Endothelial cell of umbilical vein (primary cell): ENCODE data around the gene CHCHD4. TPM values are rescaled to one million over a fixed set of nuclear protein-coding genes. Genes with fewer than 3 reads are reported as not detected.

ENCODE experiments used
- BruUV-seq: library from RNA; stranded (reverse); fragments of 400-500 nt; replicated peaks from 2 replicates; lab custom pipeline; 2021; lab: Mats Ljungman, UMichigan
- CTCF ChIA-PET: fragments of 300-600, 350-600 bp; sonication (Branson Sonifier 250); formaldehyde crosslinking; loops from one replicate; lab custom pipeline; 2021; ENCODE audit warnings: antibody characterized with exemption, inconsistent platforms; lab: Charles Lee
- POLR2A ChIA-PET: fragments of 300-600, 350-600 bp; sonication (Branson Sonifier 250); formaldehyde crosslinking; loops from one replicate; lab custom pipeline; 2021; ENCODE audit warnings: antibody characterized with exemption, inconsistent platforms; lab: Charles Lee
- DNase-seq: peaks from one replicate; pipeline ENCODE4 v3.0.0-alpha.2; 2011; ENCODE audit warnings: low read depth, low spot score
- FAIRE-seq: peaks from 2 replicates; lab custom pipeline; 2011; peaks lifted over from hg19 to GRCh38; lab: Jason Lieb, UNC
- H2AFZ ChIP-seq: 2 replicates; pipeline ENCODE4 v1.6.0; 2012; ENCODE audit warnings: low read depth, low read length, control low read depth, inconsistent platforms
- H3K27ac ChIP-seq: 2 replicates; pipeline ENCODE4 v1.5.1; 2011; ENCODE audit warnings: low read depth, mild to moderate bottlenecking, control low read depth, low read length, moderate library complexity; ENCODE audit not compliant: insufficient read depth
- H3K27me3 ChIP-seq, 2 experiments: 2 replicates each; pipeline versions ENCODE4 v1.6.0 to v1.6.1; 2011; ENCODE audit warnings: low read length in 2 of 2, mixed read lengths in 1 of 2; ENCODE audit not compliant: control insufficient read depth in 2 of 2, insufficient read depth in 2 of 2
- H3K36me3 ChIP-seq, 2 experiments: 2 replicates in 1 of 2; 3 replicates in 1 of 2; pipeline ENCODE4 v1.5.1; 2011; ENCODE audit warnings: low read length in 2 of 2, mild to moderate bottlenecking in 1 of 2, moderate library complexity in 1 of 2; ENCODE audit not compliant: control insufficient read depth in 2 of 2, insufficient read depth in 2 of 2; ENCODE audit errors: extremely low read depth in 1 of 2
- H3K4me1 ChIP-seq: 3 replicates; pipeline ENCODE4 v1.5.1; 2011; ENCODE audit warnings: mild to moderate bottlenecking, low read length; ENCODE audit not compliant: control insufficient read depth, insufficient read depth; ENCODE audit errors: extremely low read depth
- H3K4me2 ChIP-seq: 2 replicates; pipeline ENCODE4 v1.6.1; 2011; ENCODE audit warnings: low read length, control low read depth, mixed read lengths; ENCODE audit not compliant: insufficient read depth
- H3K4me3 ChIP-seq, 3 experiments: fragments of 200-600 bp in 1 of 3; sonication (generic), shearing (Covaris generic) in 1 of 3; replicated peaks in 1 of 3; 2 replicates each; pipeline ENCODE4 v1.5.1; 2011 to 2016; ENCODE audit warnings: control low read depth in 3 of 3, low read length in 3 of 3, mild to moderate bottlenecking in 2 of 3, inconsistent platforms in 1 of 3, low read depth in 1 of 3, moderate library complexity in 1 of 3; ENCODE audit not compliant: insufficient read depth in 1 of 3
- H3K79me2 ChIP-seq: 2 replicates; pipeline ENCODE4 v1.6.0; 2012; ENCODE audit warnings: low read length, inconsistent platforms; ENCODE audit not compliant: control insufficient read depth, insufficient read depth
- H3K9ac ChIP-seq: replicated peaks from 2 replicates; pipeline ENCODE3; 2011; ENCODE audit warnings: low read length, control low read depth; ENCODE audit not compliant: insufficient read depth; ENCODE audit errors: extremely low read depth
- H3K9me1 ChIP-seq: replicated peaks from 3 replicates; pipeline ENCODE4 v1.6.0; 2011; ENCODE audit warnings: mild to moderate bottlenecking, low read length; ENCODE audit not compliant: control insufficient read depth, insufficient read depth; ENCODE audit errors: extremely low read depth
- H3K9me3 ChIP-seq: replicated peaks from 2 replicates; pipeline ENCODE4 v1.5.1; 2012; ENCODE audit warnings: low read length, inconsistent platforms; ENCODE audit not compliant: control insufficient read depth, insufficient read depth
- H4K20me1 ChIP-seq: replicated peaks from 2 replicates; pipeline ENCODE3; 2011; ENCODE audit warnings: mild to moderate bottlenecking, low read length; ENCODE audit not compliant: control insufficient read depth, insufficient read depth; ENCODE audit errors: extremely low read depth
- FOS ChIP-seq: IDR thresholded peaks from 2 replicates; pipeline ENCODE4 v1.6.1; 2011; ENCODE audit warnings: mild to moderate bottlenecking, low read length, moderate library complexity, borderline replicate concordance; ENCODE audit not compliant: insufficient read depth
- JUN ChIP-seq: IDR thresholded peaks from 2 replicates; pipeline ENCODE4 v1.6.1; 2011; ENCODE audit warnings: borderline replicate concordance, low read depth; ENCODE audit not compliant: insufficient read length, insufficient read depth
- POLR2AphosphoS5 ChIP-seq: IDR thresholded peaks from 2 replicates; pipeline ENCODE4 v1.6.1; 2012; ENCODE audit warnings: low read depth, mild to moderate bottlenecking, control low read depth, low read length, moderate library complexity; ENCODE audit not compliant: insufficient read depth
- dilution Hi-C: fragments of 300-500 bp; cut with MboI; formaldehyde crosslinking; loops from one replicate; pipeline ENCODE4 v1.15.0; 2019; ENCODE audit warnings: low sequenced_read_pairs; ENCODE audit not compliant: extremely low pct_ligation_motif_present
- intact Hi-C: fragments of 100-400 bp; cut with micrococcal nuclease; formaldehyde crosslinking; loops from one replicate; pipeline ENCODE4 v1.10.0; 2022
- polyA plus RNA-seq, 4 experiments: library from polyadenylated mRNA; depleted of rRNA in 3 of 4; stranded (reverse) in 3 of 4; unstranded in 1 of 4; fragments of >200 nt; gene quantifications; 2 replicates each; pipeline versions ENCODE4 v1.2.1 to v1.2.3, GENCODE V29; 2011 to 2012; ENCODE audit warnings: missing spikeins in 1 of 4
- total RNA-seq: library from RNA; stranded (reverse); gene quantifications from 2 replicates; pipeline ENCODE4 v1.2.3, GENCODE V29; 2021
- TF ChIP-seq, protein P1 (sequence below), 2 donors: IDR thresholded peaks; 1 replicate in 1 of 2; 2 replicates in 1 of 2; pipeline ENCODE4 v1.5.1; 2011; ENCODE audit warnings: low read length in 2 of 2, mild to moderate bottlenecking in 2 of 2, moderate library complexity in 2 of 2, control low read depth in 1 of 2, inconsistent platforms in 1 of 2, low read depth in 1 of 2; ENCODE audit not compliant: insufficient read depth in 1 of 2; ENCODE audit errors: extremely low read depth in 1 of 2

CHCHD4 gene
- total and polyA plus RNA-seq, 2 donors (not counting 3 experiments of a cell fraction or from before 2014, with no cell fraction given): 8.5 to 13.6 TPM

DNA sequence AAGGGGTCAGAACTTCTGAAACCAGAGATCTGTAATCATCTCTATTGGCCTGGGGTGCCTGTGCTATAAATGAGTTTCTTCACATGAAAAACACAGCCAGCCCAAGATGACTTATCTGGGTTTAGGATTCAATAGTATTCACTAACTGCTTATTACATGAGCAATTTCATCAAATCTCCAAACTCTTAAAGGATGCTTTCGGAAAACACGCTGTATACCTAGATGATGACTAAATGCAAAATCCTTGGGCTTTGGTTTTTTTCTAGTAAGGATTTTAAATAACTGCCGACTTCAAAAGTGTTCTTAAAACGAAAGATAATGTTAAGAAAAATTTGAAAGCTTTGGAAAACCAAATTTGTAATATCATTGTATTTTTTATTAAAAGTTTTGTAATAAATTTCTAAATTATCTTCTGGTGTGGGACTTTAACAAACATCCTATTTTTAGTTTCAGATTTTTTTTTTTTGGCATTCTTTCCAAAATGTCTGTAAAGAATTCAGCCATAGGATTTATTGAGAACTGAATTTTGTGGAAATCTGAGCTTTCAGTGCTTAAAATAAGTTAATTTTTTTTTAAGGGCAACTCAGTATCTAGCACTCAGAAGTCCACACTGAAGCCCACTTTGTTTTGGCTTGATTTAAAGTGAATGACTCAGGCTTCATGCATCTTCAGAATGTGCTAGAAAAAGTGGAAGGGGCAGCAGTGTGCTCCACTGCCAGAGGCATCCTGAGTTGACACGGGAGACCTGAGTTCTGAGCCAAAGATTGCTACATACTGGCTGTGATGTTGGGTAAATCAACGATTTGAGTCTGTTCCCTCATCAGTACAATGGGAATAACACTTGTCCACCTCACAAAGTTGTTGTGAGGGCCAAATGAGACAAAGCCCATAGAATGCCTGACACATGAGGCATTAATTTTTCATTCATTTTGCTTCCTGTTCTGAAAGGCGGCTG, 18.9 kb upstream of the CHCHD4 start:
- intact Hi-C loops: loop anchor here (1.0 to 10.0 kb wide), 7 partner anchors 18 to 1919 kb away; partner anchors contain the start of genes LSM3, NR2C2, SLC6A6 and TMEM43
- POLR2A ChIA-PET: interaction anchor here (1.1 to 2.9 kb wide), 4 partner anchors 18 to 35 kb away, joined by 4 to 30 read pairs (median 12); partner anchors contain the start of genes CHCHD4, LSM3, TMEM43 and XPC
- no peak for FAIRE-seq

More for the DNA sequence above, 18.9 kb upstream of the CHCHD4 start:
- dilution Hi-C loops: no loop called here
- Histone ChIP-seq H3K9me1 (no peaks in the 10 kb centered on the region), H3K27me3 (no peaks in the 10 kb centered on the region), H3K36me3 (peaks cover 0 to 22% of the 10 kb centered on the region in 2 experiments), H3K4me2 (peak overlapping the region; percentile 88), H3K4me3 (peak overlapping the region in 1 of 3 experiments; percentile 18), H3K27ac (peak overlapping the region; percentile 100), H3K79me2 (no peaks in the 10 kb centered on the region), H3K9ac (peak overlapping the region; percentile 93), H2AFZ (no peak overlapping the region), H3K4me1 (peaks cover 41% of the 10 kb centered on the region), H4K20me1 (no peaks in the 10 kb centered on the region), H3K9me3 (no peaks in the 10 kb centered on the region)
- peak; percentile 90 for DNase-seq
- CTCF ChIA-PET: interaction anchor here (0.8 to 4.9 kb wide), 5 partner anchors 10 to 247 kb away, joined by 3 to 30 read pairs (median 6); partner anchors contain the start of genes CHCHD4, LSM3, TMEM43 and XPC
- TF ChIP-seq JUN: peak; percentile 56
- TF ChIP-seq, protein P1, sequence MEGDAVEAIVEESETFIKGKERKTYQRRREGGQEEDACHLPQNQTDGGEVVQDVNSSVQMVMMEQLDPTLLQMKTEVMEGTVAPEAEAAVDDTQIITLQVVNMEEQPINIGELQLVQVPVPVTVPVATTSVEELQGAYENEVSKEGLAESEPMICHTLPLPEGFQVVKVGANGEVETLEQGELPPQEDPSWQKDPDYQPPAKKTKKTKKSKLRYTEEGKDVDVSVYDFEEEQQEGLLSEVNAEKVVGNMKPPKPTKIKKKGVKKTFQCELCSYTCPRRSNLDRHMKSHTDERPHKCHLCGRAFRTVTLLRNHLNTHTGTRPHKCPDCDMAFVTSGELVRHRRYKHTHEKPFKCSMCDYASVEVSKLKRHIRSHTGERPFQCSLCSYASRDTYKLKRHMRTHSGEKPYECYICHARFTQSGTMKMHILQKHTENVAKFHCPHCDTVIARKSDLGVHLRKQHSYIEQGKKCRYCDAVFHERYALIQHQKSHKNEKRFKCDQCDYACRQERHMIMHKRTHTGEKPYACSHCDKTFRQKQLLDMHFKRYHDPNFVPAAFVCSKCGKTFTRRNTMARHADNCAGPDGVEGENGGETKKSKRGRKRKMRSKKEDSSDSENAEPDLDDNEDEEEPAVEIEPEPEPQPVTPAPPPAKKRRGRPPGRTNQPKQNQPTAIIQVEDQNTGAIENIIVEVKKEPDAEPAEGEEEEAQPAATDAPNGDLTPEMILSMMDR (IDR thresholded peaks at IDR 0.05; ENCODE audit: extremely low read depth in 1 of 2, insufficient read depth in 1 of 2, low read depth in 1 of 2, low read length in 2 of 2): no peak
- TF ChIP-seq FOS: peak; percentile 64
- peak; percentile 46 for TF ChIP-seq POLR2AphosphoS5
- BruUV-seq: no TSS peak
